Activated T-helper 2 cell treated with anti-CD3 and anti-CD28 coated beads, Interferon-gamma antibody, Interleukin-2, Interleukin-4, amounts not matched to agents 10 μg/mL and 5 μg/mL and 100 μg/mL, durations not matched to agents 14 hours and 24 hours and 36 hours (primary cell): Measurements from ENCODE around the gene CLOCK. TPM values are rescaled to one million over a fixed set of nuclear protein-coding genes. Genes with fewer than 3 reads are reported as not detected.

ENCODE experiments used
- DNase-seq: peaks from one replicate; pipeline ENCODE4 v3.0.0; 2021; ENCODE audit warnings: low spot score
- H3K27ac Mint-ChIP-seq: one replicate; pipeline ENCODE4 v1.8.0; 2021; ENCODE audit warnings: mixed read lengths
- H3K27me3 Mint-ChIP-seq: one replicate; pipeline ENCODE4 v1.8.0; 2021; ENCODE audit warnings: low read depth, mixed read lengths
- H3K36me3 Mint-ChIP-seq: one replicate; pipeline ENCODE4 v1.8.0; 2021; ENCODE audit warnings: low read depth, mixed read lengths
- H3K4me1 Mint-ChIP-seq: one replicate; pipeline ENCODE4 v1.8.0; 2021; ENCODE audit warnings: low read depth, mixed read lengths
- H3K4me3 Mint-ChIP-seq: one replicate; pipeline ENCODE4 v1.8.0; 2021; ENCODE audit warnings: low read depth, mild to moderate bottlenecking, moderate library complexity, mixed read lengths
- H3K9me3 Mint-ChIP-seq: one replicate; pipeline ENCODE4 v1.8.0; 2021; ENCODE audit warnings: mixed read lengths
- intact Hi-C: fragments of 100-400 bp; cut with micrococcal nuclease; formaldehyde crosslinking; loops from one replicate; pipeline ENCODE4 v1.15.1; 2023
- total RNA-seq: library from RNA; stranded (reverse); gene quantifications from 2 replicates; pipeline ENCODE4 v1.2.3, GENCODE V29; 2022

Gene CLOCK
- total RNA-seq, 1 donor from 2014 or later = 7.2 TPM

- Mint-ChIP-seq H3K27me3 (no peaks in the 10 kb centered on the region), H3K4me3 (no peak overlapping the region), H3K9me3 (no peaks in the 10 kb centered on the region), H3K27ac (no peak overlapping the region), H3K4me1 (peaks cover 3% of the 10 kb centered on the region), H3K36me3 (peaks cover 7% of the 10 kb centered on the region)
- no peak for DNase-seq
- intact Hi-C loops = no loop called here
These were observed 43.5 kb downstream of the CLOCK start for GRCh38 chr4:55503169-55503568.

- peaks cover 3% of the 10 kb centered on the region for H3K4me1 Mint-ChIP-seq
- no peak overlapping the region for H3K4me3 Mint-ChIP-seq
- intact Hi-C loops = no loop called here
- H3K36me3 Mint-ChIP-seq = peaks cover 4% of the 10 kb centered on the region
- no peaks in the 10 kb centered on the region for H3K27me3 Mint-ChIP-seq
- H3K27ac Mint-ChIP-seq = no peak overlapping the region
- H3K9me3 Mint-ChIP-seq = no peaks in the 10 kb centered on the region
- DNase-seq = no peak
These were observed 46.6 kb downstream of the CLOCK start for GRCh38 chr4:55500072-55500471.

GRCh38 chr4:55499495-55499894 is 47.2 kb downstream of the CLOCK start:
- intact Hi-C loops = no loop called here
- no peak overlapping the region for H3K27ac Mint-ChIP-seq
- peaks cover 3% of the 10 kb centered on the region for H3K4me1 Mint-ChIP-seq
- no peak overlapping the region for H3K4me3 Mint-ChIP-seq
- H3K27me3 Mint-ChIP-seq = no peaks in the 10 kb centered on the region
- peaks cover 4% of the 10 kb centered on the region for H3K36me3 Mint-ChIP-seq
- DNase-seq = no peak
- H3K9me3 Mint-ChIP-seq = no peaks in the 10 kb centered on the region

- intact Hi-C loops = no loop called here
- Mint-ChIP-seq H3K27ac (no peak overlapping the region), H3K27me3 (no peaks in the 10 kb centered on the region), H3K36me3 (peaks cover 2% of the 10 kb centered on the region), H3K4me1 (peaks cover under 1% of the 10 kb centered on the region), H3K4me3 (no peak overlapping the region), H3K9me3 (no peaks in the 10 kb centered on the region)
- DNase-seq = no peak
These were observed 48.7 kb downstream of the CLOCK start for GRCh38 chr4:55498051-55498450.

- H3K4me1 Mint-ChIP-seq = no peaks in the 10 kb centered on the region
- H3K9me3 Mint-ChIP-seq = no peaks in the 10 kb centered on the region
- no peak overlapping the region for H3K27ac Mint-ChIP-seq
- intact Hi-C loops = no loop called here
- no peaks in the 10 kb centered on the region for H3K36me3 Mint-ChIP-seq
- no peaks in the 10 kb centered on the region for H3K27me3 Mint-ChIP-seq
- H3K4me3 Mint-ChIP-seq = no peak overlapping the region
- no peak for DNase-seq
These were observed 55.2 kb downstream of the CLOCK start for GRCh38 chr4:55491486-55491885.

- Mint-ChIP-seq H3K27ac (no peak overlapping the region), H3K36me3 (no peaks in the 10 kb centered on the region), H3K27me3 (no peaks in the 10 kb centered on the region), H3K4me3 (no peak overlapping the region), H3K4me1 (no peaks in the 10 kb centered on the region), H3K9me3 (no peaks in the 10 kb centered on the region)
- no peak for DNase-seq
- intact Hi-C loops = no loop called here
These were observed 58.0 kb downstream of the CLOCK start for GRCh38 chr4:55488716-55489115.

GRCh38 chr4:55485821-55486220 is 60.9 kb downstream of the CLOCK start:
- H3K36me3 Mint-ChIP-seq = no peaks in the 10 kb centered on the region
- H3K4me3 Mint-ChIP-seq = no peak overlapping the region
- H3K27me3 Mint-ChIP-seq = no peaks in the 10 kb centered on the region
- no peak overlapping the region for H3K27ac Mint-ChIP-seq
- no peaks in the 10 kb centered on the region for H3K9me3 Mint-ChIP-seq
- no peaks in the 10 kb centered on the region for H3K4me1 Mint-ChIP-seq
- DNase-seq = no peak
- intact Hi-C loops = no loop called here

GRCh38 chr4:55483315-55483714 is 63.4 kb downstream of the CLOCK start:
- no peaks in the 10 kb centered on the region for H3K9me3 Mint-ChIP-seq
- H3K36me3 Mint-ChIP-seq = no peaks in the 10 kb centered on the region
- no peaks in the 10 kb centered on the region for H3K4me1 Mint-ChIP-seq
- no peak overlapping the region for H3K27ac Mint-ChIP-seq
- intact Hi-C loops = no loop called here
- no peak for DNase-seq
- H3K4me3 Mint-ChIP-seq = no peak overlapping the region
- no peaks in the 10 kb centered on the region for H3K27me3 Mint-ChIP-seq

- peaks cover 18% of the 10 kb centered on the region for H3K36me3 Mint-ChIP-seq
These were observed 71.1 kb downstream of the CLOCK start for GRCh38 chr4:55475394-55476243.

GRCh38 chr4:55469979-55470378 is 76.7 kb downstream of the CLOCK start:
- H3K4me3 Mint-ChIP-seq = no peak overlapping the region
- intact Hi-C loops = no loop called here

More at GRCh38 chr4:55475394-55476243, 71.1 kb downstream of the CLOCK start:
- intact Hi-C loops = no loop called here
- peaks cover 7% of the 10 kb centered on the region for H3K4me1 Mint-ChIP-seq
- no peak for DNase-seq
- no peak overlapping the region for H3K27ac Mint-ChIP-seq
- H3K27me3 Mint-ChIP-seq = no peaks in the 10 kb centered on the region
- no peak overlapping the region for H3K4me3 Mint-ChIP-seq
- H3K9me3 Mint-ChIP-seq = peaks cover 4% of the 10 kb centered on the region

GRCh38 chr4:55468724-55469123 is 78.0 kb downstream of the CLOCK start:
- H3K36me3 Mint-ChIP-seq = peaks cover 17% of the 10 kb centered on the region
- H3K9me3 Mint-ChIP-seq = peaks cover 9% of the 10 kb centered on the region
- H3K27me3 Mint-ChIP-seq = no peaks in the 10 kb centered on the region
- no peak overlapping the region for H3K4me3 Mint-ChIP-seq
- no peak overlapping the region for H3K27ac Mint-ChIP-seq
- intact Hi-C loops = no loop called here
- H3K4me1 Mint-ChIP-seq = no peaks in the 10 kb centered on the region
- no peak for DNase-seq

More at GRCh38 chr4:55469979-55470378, 76.7 kb downstream of the CLOCK start:
- peaks cover 23% of the 10 kb centered on the region for H3K36me3 Mint-ChIP-seq
- peaks cover 11% of the 10 kb centered on the region for H3K9me3 Mint-ChIP-seq
- H3K27ac Mint-ChIP-seq = no peak overlapping the region
- no peak for DNase-seq
- H3K4me1 Mint-ChIP-seq = peaks cover 2% of the 10 kb centered on the region
- H3K27me3 Mint-ChIP-seq = no peaks in the 10 kb centered on the region

GRCh38 chr4:55466001-55466400 is 80.7 kb downstream of the CLOCK start:
- no peak for DNase-seq
- no peak overlapping the region for H3K27ac Mint-ChIP-seq
- H3K36me3 Mint-ChIP-seq = peaks cover 21% of the 10 kb centered on the region
- no peak overlapping the region for H3K4me3 Mint-ChIP-seq
- intact Hi-C loops = no loop called here
- H3K27me3 Mint-ChIP-seq = no peaks in the 10 kb centered on the region
- no peaks in the 10 kb centered on the region for H3K4me1 Mint-ChIP-seq
- peaks cover 9% of the 10 kb centered on the region for H3K9me3 Mint-ChIP-seq

- Mint-ChIP-seq H3K27ac (no peak overlapping the region), H3K9me3 (no peaks in the 10 kb centered on the region), H3K36me3 (peaks cover 3% of the 10 kb centered on the region), H3K4me1 (no peaks in the 10 kb centered on the region), H3K27me3 (no peaks in the 10 kb centered on the region), H3K4me3 (no peak overlapping the region)
- intact Hi-C loops = loop anchor here (10.0 kb wide), 1 partner anchor 176 kb away; the partner anchor contains the start of gene NMU
- DNase-seq = no peak
These were observed 88.1 kb downstream of the CLOCK start for GRCh38 chr4:55458611-55459010.
